Stimulated activated CD8-positive, alpha-beta memory T cell treated with anti-CD3 and anti-CD28 coated beads, Interleukin-15, amount 100 ng/mL, for 4 hours (primary cell): ENCODE measurements around the gene NFYC.

Experiments
- DNase-seq, 2 donors: peaks; one replicate each; pipeline ENCODE4 v3.0.0-alpha.2; 2020; ENCODE audit warnings: low read depth in 2 of 2

NFYC gene

GRCh38 chr1:40783001-40783905 is 91.7 kb downstream of the NFYC start, which contains the start of gene KCNQ4:
Gene KCNQ4, plus strand, starts transcription at chr1:40783787. Its CDS starts 307 bp downstream, at chr1:40784094.
- DNase-seq, result peak in 1 of 2 donors; percentile 6

GRCh38 chr1:40784141-40784770 is 92.8 kb downstream of the NFYC start:
- DNase-seq, result no peak

- no peak for DNase-seq
Observed at GRCh38 chr1:40784771-40785151, 93.3 kb downstream of the NFYC start.

- DNase-seq, result no peak
Observed at GRCh38 chr1:40785446-40785845, 93.9 kb downstream of the NFYC start.

GRCh38 chr1:40786171-40786994 is 94.9 kb downstream of the NFYC start:
- no peak for DNase-seq

- DNase-seq, result no peak
Observed at GRCh38 chr1:40786995-40787705, 95.6 kb downstream of the NFYC start.

GRCh38 chr1:40787737-40788560 is 96.4 kb downstream of the NFYC start:
- no peak for DNase-seq

- no peak for DNase-seq
Observed at GRCh38 chr1:40788561-40789341, 97.2 kb downstream of the NFYC start.

GRCh38 chr1:40789342-40789598 is 97.8 kb downstream of the NFYC start:
- DNase-seq, result no peak

GRCh38 chr1:40789661-40790430 is 98.3 kb downstream of the NFYC start:
- no peak for DNase-seq

- no peak for DNase-seq
Observed at GRCh38 chr1:40792036-40792435, 100.5 kb downstream of the NFYC start.

GRCh38 chr1:40793617-40794016 is 102.1 kb downstream of the NFYC start:
- no peak for DNase-seq

GRCh38 chr1:40794048-40794447 is 102.5 kb downstream of the NFYC start:
- DNase-seq, result no peak

- no peak for DNase-seq
Observed at GRCh38 chr1:40794974-40795715, 103.6 kb downstream of the NFYC start.

- DNase-seq, result no peak
Observed at GRCh38 chr1:40795811-40796586, 104.5 kb downstream of the NFYC start.

GRCh38 chr1:40796939-40797667 is 105.6 kb downstream of the NFYC start:
- no peak for DNase-seq

GRCh38 chr1:40797668-40798010 is 106.1 kb downstream of the NFYC start:
- DNase-seq, result no peak
